Gastrocnemius medialis (tissue), 4 donors: ENCODE measurements around the gene SSC5D.
A peak's percentile ranks its signal among the peaks of the same experiment; 100 is the strongest.

Experiments
- POLR2A ChIP-seq, 2 donors: fragments of 450-650 bp; IDR thresholded peaks; one replicate each; pipeline ENCODE4 v1.6.1; 2017; ENCODE audit warnings: antibody characterized with exemption in 2 of 2, mild to moderate bottlenecking in 2 of 2, moderate library complexity in 2 of 2
- TF ChIP-seq, protein P1 (sequence below), 5 experiments: fragments of 450-650 bp in 3 of 5; fragments of 200-600 bp in 2 of 5; sonication (generic) in 2 of 5; IDR thresholded peaks in 4 of 5; conservative IDR thresholded peaks in 1 of 5; 1 replicate in 4 of 5; 2 replicates in 1 of 5; pipeline ENCODE4 v1.5.1; 2016 to 2019; ENCODE audit warnings: antibody characterized with exemption in 5 of 5, mild to moderate bottlenecking in 3 of 5, moderate library complexity in 3 of 5

DNA sequence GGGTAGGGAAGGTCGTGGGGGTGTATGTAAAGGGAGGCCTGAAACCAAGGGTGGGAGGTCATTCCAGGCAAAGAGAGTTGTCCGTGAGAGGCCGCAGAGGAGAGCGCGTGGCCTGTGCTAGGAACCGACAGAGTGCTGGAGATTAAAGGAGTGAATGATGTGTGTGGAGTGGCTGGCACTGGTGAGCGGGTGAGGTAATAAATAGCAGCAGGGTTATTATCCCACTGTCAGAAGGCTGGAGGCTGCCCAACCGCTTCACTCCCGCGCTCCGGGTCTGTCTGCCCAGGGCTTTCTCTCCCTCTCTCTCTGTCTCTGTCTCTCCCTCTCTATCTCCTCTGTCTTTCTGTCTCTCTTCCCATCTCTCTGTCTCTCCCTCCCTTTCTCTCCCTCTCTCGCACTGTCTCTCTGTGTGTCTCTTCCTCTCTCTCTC is 75.0 kb downstream of the SSC5D start:
- TF ChIP-seq, protein P1, sequence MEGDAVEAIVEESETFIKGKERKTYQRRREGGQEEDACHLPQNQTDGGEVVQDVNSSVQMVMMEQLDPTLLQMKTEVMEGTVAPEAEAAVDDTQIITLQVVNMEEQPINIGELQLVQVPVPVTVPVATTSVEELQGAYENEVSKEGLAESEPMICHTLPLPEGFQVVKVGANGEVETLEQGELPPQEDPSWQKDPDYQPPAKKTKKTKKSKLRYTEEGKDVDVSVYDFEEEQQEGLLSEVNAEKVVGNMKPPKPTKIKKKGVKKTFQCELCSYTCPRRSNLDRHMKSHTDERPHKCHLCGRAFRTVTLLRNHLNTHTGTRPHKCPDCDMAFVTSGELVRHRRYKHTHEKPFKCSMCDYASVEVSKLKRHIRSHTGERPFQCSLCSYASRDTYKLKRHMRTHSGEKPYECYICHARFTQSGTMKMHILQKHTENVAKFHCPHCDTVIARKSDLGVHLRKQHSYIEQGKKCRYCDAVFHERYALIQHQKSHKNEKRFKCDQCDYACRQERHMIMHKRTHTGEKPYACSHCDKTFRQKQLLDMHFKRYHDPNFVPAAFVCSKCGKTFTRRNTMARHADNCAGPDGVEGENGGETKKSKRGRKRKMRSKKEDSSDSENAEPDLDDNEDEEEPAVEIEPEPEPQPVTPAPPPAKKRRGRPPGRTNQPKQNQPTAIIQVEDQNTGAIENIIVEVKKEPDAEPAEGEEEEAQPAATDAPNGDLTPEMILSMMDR (IDR thresholded peaks at IDR 0.05 in 4 of 5, conservative IDR thresholded peaks at IDR 0.05 in 1 of 5), result no peak
- peak; percentile 79 for TF ChIP-seq POLR2A (IDR thresholded peaks at IDR 0.05)
